Esophagus squamous epithelium (tissue), 4 donors: ENCODE results near the gene RALBP1.

Source experiments
- POLR2A ChIP-seq, 4 donors: fragments of 450-650 bp; IDR thresholded peaks; one replicate each; pipeline ENCODE4 v1.6.1; 2017; ENCODE audit warnings: antibody characterized with exemption in 4 of 4, mild to moderate bottlenecking in 4 of 4, moderate library complexity in 3 of 4
- TF ChIP-seq, protein P1 (sequence below), 6 experiments: fragments of 450-650 bp in 4 of 6; fragments of 200-600 bp in 2 of 6; sonication (generic) in 2 of 6; IDR thresholded peaks; one replicate each; pipeline ENCODE4 v1.5.1; 2016 to 2019; ENCODE audit warnings: antibody characterized with exemption in 6 of 6, mild to moderate bottlenecking in 4 of 6, moderate library complexity in 4 of 6

- TF ChIP-seq POLR2A (IDR thresholded peaks at IDR 0.05) = no peak
- TF ChIP-seq, protein P1, sequence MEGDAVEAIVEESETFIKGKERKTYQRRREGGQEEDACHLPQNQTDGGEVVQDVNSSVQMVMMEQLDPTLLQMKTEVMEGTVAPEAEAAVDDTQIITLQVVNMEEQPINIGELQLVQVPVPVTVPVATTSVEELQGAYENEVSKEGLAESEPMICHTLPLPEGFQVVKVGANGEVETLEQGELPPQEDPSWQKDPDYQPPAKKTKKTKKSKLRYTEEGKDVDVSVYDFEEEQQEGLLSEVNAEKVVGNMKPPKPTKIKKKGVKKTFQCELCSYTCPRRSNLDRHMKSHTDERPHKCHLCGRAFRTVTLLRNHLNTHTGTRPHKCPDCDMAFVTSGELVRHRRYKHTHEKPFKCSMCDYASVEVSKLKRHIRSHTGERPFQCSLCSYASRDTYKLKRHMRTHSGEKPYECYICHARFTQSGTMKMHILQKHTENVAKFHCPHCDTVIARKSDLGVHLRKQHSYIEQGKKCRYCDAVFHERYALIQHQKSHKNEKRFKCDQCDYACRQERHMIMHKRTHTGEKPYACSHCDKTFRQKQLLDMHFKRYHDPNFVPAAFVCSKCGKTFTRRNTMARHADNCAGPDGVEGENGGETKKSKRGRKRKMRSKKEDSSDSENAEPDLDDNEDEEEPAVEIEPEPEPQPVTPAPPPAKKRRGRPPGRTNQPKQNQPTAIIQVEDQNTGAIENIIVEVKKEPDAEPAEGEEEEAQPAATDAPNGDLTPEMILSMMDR (IDR thresholded peaks at IDR 0.05) = no peak
Observed at GRCh38 chr18:9426753-9427152, 48.6 kb upstream of the RALBP1 start.
